Activated CD8-positive, alpha-beta memory T cell treated with anti-CD3 and anti-CD28 coated beads, Interleukin-2, amount 50 U/mL, for 48 hours (primary cell): ENCODE results near the gene NAA60.
"Not testable (repeated sequence)": the region's sequence is repeated elsewhere in the genome, so short reads cannot be mapped to it uniquely, and the experiment has no call there.

Experiments
- DNase-seq: peaks from one replicate; pipeline ENCODE4 v3.0.0-alpha.2; 2020

NAA60 gene

DNA sequence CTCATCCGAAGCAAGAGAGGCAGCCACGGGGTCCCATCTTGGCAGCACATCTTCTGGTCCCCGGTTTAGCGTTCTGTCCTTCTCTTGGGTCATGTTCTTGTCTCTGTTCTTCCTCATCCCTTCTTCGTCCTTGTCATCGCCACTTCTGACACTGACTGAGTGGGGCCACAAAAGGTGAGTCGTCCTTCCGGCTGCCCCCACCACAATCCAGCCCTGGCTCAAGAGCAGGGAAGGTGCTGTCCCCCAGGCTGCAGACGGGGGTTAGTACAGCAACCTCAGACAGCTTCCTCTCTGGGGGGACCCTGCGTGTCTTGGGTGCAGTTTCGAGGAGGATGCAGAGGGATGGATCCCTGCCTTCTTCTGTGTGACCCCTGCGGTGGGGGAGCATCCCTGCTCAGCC, 21.8 kb downstream of the NAA60 start:
- DNase-seq, result no peak

DNA sequence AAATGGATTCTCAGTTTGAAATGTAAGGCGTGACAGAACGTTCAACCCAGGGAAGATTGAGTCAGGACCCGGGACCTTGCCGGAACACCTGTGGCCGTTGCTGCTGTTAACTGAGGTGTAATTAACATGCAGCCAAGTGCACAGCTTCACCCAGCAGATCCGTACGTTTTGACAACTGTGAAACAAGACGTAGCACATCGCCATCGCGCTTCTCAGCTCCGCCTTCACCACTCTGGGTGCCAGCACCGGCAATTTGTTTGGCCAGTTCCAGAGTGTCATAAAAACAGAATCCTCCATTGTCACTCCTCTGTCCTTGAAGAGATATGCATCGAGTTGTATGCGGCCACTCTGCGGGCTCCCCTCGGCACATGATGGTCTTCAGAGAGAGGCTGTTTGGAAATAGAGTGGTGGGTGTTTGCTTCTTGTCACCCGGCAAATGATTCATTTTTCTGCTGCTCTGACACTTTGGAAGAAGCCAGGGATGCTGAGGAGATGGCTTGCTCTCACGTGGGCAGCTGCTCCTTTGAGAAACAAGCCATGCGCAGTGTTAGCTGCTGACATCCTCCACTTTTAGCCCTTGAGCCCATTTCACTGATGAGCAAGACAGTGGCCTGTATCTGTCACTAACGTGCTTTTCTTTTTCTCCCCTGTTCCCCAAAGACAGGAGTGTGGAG, 22.6 kb downstream of the NAA60 start:
- no peak for DNase-seq

DNA sequence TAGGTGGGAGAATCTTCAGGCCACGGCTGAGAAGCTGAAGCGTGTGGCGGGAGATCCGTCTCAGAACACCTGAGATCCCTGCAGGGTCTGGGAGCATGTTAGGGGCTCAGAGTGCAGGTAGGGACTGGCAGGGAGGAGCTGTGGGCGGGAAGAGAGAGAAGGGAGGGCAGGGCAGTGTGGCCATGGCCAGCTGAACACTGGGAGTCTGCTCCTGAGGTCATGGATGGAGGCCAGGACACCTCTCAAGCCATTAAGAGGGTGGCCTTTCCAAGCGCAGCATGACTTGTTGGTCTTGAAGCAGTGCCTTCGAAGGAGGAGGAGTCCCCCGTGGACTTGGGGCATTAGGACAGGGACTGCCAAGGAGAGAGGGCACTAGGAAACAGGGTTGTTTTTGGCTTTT, 23.7 kb downstream of the NAA60 start:
- no peak for DNase-seq

DNA sequence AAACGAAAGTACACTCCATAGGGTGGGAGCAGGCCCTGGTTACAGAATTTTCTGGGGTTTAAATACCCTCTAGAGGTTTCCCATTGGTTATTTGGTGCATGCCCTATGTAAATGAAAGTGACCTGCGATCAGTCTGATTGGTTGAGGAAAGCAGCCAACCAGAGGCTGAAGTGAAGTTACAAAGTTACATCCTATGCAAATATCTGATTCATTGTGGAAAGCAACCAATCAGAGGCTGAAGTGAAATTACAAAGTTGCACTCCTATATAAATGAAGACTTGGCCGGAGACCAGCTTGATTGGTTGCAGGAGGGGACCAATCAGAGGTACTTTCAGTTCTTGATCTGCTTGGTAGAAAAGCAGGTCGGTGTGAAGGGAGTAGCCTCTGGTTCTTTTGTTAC, 24.4 kb downstream of the NAA60 start:
- no peak for DNase-seq

DNA sequence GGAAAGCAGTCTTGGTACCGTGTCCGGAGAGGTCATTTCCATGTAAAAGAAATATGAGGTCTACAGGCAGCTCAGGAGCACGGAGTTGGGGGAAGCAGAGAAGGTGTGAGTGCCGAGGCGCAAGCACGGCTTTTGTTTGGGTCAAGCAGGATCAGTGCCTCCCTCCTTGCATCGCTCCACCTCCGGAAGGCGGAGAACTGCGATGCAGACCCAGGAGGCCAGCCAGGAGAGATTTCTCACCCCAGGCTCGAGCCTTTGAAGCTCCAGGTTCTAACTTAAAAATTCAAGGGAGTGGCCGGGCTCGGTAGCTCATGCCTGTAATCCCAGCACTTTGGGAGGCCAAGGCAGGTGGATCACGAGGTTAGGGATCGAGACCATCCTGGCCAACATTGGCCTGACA, 25.0 kb downstream of the NAA60 start:
- no peak for DNase-seq

DNA sequence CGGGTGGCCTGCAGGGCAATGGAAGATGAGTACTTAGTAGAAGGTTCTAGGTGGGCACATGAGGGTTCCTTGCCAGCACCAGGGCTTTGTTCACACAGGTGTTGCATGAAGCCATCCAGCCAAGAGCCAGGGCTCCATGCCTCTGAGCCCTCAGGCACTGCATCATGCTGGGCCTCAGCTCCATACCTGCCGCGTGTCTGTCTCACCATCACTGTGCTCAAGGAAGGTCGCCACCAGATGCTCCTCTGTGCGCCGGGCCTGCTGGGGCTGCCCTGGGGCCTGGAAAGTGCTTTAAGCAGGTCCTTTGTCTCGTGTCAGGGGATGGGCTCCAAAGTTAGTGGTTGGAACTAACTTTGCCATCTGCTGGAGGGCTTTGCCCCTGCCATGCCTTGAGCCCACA, 26.3 kb downstream of the NAA60 start:
- DNase-seq, result no peak

DNA sequence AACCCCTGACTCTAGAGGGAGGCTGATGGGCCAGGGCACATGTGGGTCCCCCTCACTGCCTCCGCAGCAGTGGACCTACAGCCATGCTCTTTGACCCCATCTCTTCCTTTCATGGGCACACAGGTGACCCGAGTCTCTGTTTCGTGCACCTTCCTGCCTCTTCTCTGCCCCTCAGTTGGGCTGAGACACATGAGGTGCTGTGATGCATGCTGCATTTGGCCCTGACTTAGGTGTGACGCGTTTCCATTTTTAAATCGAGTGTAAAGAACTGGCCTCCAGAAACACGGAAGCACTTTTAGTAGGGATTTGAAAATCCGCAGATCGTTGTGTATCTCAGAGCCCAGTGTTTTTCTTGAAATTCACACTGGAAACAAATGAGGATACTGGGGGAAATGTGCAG, 27.2 kb downstream of the NAA60 start:
- DNase-seq, result no peak

DNA sequence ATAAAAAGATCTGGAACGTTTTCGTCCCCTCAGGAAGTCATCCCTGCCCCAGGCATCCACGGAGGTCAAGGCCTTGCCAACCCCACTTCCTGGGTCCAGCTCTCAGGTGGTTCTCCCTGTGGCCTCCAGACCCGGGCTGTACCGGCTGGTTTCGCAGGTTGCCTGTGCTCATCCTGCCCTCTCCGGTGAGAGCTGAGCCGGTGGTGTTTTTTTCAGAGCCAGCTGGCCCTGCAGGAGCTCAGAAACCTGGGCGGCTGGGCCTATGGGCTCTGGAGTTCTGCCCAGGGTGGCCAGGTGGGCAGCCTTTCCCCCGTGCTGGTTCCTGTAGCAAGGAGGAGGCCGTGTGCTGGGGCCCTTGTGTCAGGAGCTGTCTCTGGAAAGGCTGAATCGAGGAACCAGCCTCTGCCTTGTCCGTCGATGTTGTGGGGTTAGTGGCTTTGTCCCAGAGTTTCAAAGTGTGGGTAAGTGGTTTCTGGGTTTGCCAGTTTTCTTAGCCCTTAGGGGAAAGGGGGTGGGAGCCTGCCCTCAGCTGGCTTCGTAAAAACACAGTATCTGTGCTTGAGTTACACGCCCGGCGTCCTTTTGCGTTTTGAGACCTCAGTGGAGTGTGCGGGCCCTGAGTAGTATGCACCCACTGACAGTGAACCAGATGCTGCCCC, 28.2 kb downstream of the NAA60 start:
- no peak for DNase-seq

DNA sequence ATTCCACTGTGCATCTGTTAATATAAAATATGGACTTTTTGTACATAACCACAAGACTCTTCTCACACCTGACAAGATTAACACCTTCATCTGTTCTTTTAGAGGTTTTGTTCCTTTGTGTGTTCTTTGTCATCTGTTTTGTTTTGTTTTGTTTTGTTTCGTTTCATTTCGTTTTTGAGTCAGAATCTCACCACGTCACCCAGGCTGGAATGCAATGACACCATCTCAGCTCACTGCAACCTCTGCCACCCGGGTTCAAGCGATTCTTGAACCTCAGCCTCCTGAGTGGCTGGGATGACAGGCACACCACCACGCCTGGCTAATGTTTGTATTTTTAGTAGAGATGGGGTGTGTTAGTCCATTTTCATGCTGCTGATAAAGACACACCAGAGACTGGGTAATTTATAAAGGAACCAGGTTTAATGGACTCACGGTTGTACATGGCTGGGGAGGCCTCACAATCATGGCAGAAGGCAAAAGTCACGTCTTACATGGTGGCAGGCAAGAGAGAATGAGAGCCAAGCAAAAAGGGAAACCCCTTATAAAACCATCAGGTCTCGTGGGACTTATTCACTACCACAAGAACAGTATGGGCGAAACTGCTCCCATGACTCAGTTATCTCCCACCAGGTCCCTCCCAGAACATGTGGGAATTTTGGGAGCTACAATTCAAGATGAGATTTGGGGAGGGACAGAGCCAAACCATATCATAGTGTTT, 29.6 kb downstream of the NAA60 start:
- DNase-seq, result no peak

DNA sequence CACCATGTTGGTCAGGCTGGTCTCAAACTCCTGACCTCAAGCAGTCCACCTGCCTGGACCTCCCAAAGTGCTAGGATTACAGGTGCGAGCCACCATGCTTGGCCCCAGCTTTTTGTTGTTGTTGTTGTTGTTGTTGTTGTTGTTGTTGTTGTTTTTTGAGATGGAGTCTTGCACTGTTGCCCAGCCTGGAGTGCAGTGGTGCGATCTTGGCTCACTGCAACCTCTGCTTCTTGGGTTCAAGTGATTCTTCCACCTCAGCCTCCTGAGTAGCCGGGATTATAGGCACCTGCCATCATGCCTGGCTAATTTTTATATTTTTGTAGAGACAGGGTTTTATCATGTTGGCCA, 30.1 kb downstream of the NAA60 start:
- not testable (repeated sequence) for DNase-seq

DNA sequence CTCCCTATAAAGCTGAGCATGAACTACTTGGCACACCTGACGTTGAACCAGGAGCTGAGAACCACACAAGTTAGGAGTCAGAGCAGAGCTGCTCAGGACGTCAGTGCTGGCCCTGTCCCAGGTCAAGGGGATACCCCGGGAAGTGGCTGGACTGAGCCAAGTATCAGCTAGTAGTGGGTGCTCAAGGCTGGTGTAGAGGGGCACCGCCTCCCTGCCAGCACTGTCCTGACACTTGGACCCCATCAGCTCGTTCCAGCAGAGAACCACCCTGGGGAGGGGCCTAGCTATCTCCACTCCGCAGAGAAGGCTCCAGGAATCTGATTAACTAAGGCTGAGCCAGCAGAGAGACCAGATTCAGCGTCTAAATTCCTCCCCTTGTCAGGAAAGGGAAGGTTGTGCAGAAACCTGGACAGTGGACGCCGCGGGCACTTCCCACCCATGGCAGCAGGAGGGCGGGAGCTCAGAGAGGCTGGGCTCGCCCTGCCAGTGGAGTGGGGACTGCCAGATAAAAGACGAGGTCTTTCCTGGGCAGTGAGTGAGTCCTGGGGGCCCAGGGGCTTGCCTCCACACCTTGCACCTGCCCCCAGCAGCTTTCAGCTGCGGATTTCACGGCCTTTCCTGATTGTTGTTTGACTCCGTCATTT, 30.8 kb downstream of the NAA60 start:
- DNase-seq, result no peak

DNA sequence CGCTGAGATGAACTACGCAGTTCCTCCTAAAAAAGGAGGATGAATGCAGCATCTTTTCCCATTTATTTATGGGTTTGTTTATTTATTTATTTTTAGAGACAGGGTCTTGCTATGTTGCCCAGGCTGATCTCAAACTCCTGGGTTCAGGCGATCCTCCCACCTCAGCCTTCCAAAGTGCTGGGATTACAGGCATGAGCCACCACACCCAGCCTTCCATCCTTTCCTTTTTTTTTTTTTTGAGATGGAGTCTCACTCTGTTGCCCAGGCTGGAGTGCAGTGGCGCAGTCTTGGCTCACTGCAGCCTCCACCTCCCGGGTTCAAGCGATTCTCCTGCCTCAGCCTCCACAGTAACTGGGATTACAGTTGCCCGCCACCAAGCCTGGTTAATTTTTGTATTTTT, 31.4 kb downstream of the NAA60 start:
- DNase-seq, result not testable (repeated sequence)

DNA sequence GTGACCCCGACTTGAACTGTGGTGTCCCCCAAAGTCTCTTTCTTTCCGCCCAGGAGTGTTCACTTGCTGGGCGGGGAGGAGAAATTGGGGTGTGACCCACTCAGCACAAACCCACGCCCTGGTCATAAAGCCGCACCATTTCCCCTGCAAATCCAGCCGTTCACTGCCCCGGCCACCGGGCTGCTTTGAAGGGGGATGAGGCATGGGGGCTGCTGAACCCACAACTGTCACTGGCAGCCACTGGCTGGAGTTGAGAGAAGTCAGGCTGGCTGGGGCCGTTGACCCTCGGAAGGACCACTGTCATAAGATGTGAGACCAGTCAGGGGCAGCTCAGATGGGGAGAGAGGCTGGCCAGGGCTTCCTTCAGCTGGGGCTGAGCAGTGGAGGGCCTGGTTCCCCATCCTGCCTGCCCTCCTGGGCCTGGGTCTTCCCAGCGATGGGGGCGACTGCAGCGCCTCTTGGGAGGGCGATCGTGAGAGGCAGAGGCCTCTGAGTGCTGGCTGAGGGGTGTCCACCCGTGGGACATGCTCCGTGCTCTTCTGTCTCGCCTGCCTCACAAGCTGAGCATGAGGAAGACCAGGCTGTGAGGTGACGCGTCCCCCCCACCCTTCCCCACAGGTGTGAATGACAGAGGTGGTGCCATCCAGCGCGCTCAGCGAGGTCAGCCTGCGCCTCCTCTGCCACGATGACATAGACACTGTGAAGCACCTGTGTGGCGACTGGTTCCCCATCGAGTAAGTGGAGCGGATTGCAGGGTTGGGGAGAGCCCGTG, 32.3 kb downstream of the NAA60 start:
- DNase-seq, result no peak

DNA sequence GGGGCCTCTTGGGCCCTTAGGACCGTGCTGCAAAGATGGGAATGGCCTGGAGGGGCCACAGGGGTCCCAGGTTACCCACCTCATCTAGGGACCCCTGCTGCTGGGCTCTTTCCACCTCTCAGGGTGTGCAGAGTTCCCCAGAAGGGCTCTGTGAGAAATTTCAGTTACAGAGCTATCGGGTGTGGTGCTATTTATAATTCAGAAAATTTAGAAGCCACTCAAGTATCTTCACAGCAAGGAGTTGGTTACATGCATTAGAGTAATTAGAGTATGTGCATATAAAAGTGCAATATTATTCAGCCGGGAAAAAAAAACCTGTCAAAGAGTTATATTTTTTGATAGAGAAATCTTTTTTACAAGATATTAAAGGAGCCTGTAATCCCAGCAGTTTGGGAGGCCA, 32.9 kb downstream of the NAA60 start:
- DNase-seq, result no peak

DNA sequence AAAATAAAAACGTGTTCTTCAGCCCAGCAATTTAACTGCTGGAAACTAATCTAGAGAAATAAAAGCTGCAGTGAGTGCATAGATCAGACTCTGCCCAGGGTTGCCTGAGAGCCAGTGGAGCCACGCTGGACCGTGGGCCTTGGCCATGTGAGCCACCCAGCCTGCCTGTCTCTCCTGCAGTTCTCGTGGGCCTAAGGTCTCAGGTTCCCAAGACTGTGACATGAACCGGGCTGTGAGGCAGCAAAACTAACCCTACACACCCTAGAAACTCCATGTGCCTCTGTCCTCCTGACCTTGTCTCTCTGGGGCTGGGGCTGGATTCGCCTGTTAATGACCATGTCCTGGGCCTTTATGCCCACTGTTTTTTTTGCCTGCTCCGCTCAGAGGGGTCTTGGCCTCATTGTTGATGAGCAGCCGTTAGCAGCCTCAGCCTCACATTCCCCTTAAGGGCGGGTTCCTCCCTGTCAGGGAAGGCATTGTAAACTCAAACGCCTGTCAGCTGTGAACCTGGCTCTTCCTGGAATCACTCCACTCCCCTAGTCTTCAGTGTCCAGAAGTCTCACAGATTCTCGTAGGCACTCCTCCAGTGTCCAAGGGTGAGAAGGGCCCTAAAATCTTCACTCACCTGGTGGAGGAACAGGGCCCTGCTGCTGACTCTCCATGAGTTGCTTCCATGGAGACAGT, 34.9 kb downstream of the NAA60 start:
- no peak for DNase-seq

DNA sequence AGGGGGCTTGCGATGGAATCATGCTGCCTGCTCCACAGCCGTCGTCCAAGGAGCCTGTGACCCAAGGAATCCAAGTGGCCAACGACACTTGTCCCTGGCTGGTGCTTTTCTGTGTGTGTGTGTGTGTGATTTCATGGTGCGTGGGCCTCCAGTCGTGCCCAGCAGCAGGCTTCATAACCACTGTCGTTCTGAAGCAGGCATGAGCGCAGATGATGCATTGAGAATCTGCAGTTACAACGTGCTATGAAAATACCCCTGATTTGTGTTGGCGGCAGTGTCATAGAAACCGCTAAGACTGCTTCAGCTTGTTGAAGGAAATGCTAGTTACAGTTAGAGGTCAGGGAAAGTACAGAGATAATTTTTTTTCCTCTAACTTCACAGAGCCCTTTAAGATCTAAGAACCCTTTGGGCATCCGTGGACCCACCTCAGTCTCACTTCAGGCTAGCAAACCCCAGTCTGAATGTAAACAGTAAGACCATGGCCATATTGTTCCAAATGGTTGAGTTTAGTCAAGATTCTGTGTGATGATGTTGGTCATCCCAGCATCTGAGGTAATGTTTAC, 36.3 kb downstream of the NAA60 start:
- no peak for DNase-seq

DNA sequence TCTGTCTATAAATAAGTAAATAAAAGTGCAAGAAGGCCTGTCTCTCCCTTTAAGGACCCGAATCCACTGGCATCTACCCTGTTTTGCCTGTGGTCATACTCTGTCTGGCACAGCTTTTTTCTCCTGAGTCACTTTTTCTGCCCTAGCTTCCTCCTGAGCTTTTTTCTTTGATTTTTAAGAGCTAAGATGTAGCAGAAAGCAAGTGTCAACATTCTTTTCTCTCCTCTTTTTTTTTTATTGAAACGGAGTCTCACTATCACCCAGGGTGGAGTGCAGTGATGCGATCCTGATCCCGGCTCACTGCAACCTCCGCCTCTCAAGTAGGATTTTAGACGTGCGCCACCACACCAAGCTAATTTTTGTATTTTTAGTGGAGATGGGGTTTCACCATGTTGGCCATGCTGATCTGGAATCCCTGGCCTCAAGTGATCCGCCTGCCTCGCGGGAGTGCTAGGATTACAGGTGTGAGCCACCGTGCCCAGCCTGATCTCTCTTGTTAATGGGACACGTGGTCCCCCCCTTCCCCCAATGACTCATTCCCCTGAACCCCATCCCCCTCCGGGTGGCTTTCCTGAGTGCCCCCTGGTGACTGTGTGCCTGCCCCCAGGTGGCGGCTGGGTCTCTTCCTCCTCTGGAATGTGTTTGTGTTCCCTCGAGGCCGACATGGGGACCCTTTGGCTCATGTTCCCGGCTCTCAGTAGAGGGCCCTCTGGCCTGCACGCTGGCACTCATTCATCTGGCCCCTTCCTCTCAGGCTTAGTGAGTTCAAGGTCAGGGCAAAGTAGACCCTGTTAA, 37.6 kb downstream of the NAA60 start:
- DNase-seq, result no peak

DNA sequence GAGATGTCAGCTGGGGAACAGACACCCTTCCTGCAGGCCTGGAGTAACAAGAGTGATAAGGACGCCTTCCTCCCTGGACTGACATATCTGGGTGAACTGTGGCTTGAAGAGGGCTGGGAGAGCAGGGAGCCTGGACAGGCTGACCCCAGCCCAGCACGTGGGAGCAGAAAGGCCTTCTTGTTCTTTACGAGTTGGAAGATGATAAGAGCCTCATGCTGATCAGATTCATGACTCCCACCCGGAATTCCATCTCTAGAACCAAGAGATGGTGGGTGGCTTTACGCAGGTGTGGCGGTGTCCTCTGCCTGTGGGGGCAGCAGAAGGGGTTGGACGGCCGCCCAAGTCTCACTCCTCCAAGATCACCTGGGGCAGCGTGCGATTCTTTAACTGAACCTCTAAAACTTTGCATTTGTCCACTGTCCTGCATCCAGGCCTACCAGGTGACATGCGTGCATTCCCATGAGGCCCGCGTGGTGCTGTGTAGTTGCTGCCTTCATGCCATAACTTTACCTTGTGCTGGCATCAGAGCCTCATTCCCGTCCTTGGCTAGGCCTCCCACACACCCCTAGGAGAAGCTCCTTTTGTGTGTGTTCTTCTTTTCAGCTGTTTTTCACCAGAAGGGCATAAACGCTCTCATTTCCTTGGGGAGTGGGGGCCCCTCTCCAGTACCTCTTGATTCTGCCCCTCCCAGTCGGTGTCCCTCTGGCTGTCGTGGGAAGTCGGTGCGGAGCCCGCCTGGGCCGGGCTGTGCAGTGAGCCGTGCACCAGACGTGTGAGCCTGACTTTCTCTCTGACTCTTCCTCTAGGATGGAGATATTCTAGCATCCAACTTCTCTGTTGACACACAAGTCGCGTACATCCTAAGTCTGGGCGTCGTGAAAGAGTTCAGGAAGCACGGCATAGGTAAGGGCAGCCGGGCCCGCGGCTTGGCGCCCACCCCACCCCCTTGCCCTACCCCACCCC, 38.5 kb downstream of the NAA60 start:
- DNase-seq, result no peak

DNA sequence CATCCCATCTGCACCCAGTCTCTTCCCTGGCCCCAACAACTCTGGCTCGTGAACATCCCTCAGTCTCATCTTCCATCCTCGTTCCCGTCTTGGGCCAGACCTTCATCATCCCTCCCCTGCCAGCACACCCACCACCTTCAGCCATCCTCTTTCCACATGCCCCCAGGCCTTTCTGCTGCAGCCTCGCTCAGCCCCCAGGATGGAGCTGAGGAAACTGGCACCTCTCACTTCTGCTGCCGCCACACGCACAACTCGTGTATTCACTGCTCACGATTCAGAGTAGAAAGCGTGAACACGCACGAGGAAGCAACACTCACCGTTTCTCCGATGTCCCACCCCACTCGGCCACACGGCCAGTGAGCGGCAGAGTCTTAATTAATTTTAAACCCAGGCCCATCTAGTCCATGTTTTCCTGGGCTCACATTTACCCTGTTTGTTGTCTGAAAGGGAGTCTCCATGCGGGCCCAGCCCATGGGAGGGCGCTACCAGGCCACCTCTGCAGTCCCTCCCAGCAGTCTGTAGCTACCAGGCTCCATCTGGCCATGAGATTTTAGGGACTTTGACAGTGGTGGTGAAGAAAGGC, 39.3 kb downstream of the NAA60 start:
- DNase-seq, result no peak
